AG04450 (cell line): Measurements from ENCODE around the gene FHAD1. TPM values are rescaled to one million over a fixed set of nuclear protein-coding genes. Genes with fewer than 3 reads are reported as not detected.
A peak's percentile ranks its signal among the peaks of the same experiment; 100 is the strongest.

Experiments
- CTCF ChIA-PET: fragments of 300-600, 350-600 bp; formaldehyde crosslinking; extraction: SDS; loops from one replicate; lab custom pipeline; 2022; ENCODE audit warnings: antibody characterized with exemption, inconsistent platforms; lab: Charles Lee
- POLR2A ChIA-PET: fragments of 350-600 bp; formaldehyde crosslinking; extraction: SDS; loops from one replicate; lab custom pipeline; 2021; ENCODE audit warnings: antibody characterized with exemption, inconsistent platforms; lab: Yijun Ruan, JAX
- DNase-seq: peaks from one replicate; pipeline ENCODE4 v3.0.0-alpha.2; 2011; ENCODE audit warnings: low read depth, low spot score
- H3K27ac ChIP-seq: one replicate; pipeline ENCODE4 v1.5.1; 2012; ENCODE audit warnings: low read depth, low read length, control low read depth
- H3K27me3 ChIP-seq: one replicate; pipeline ENCODE4 v1.6.0; 2012; ENCODE audit warnings: low read length; ENCODE audit not compliant: control insufficient read depth, insufficient read depth
- H3K4me3 ChIP-seq: 2 replicates; pipeline ENCODE4 v1.5.1; 2011; ENCODE audit warnings: mild to moderate bottlenecking, low read depth, low read length, control low read depth
- H3K9me3 ChIP-seq: 2 replicates; pipeline ENCODE4 v1.5.1; 2012; ENCODE audit warnings: low read length; ENCODE audit not compliant: control insufficient read depth, insufficient read depth
- CTCF ChIP-seq: IDR thresholded peaks from 2 replicates; pipeline ENCODE4 v1.5.1; 2011; ENCODE audit warnings: low read depth, low read length, control low read depth, inconsistent platforms
- polyA plus RNA-seq: library from polyadenylated mRNA; depleted of rRNA; stranded (reverse); fragments of >200 nt; gene quantifications from 2 replicates; pipeline ENCODE4 v1.2.3, GENCODE V29; 2011

Gene FHAD1
- polyA plus RNA-seq, 1 experiment: 0.36 TPM

- Histone ChIP-seq H3K27ac (no peak overlapping the region), H3K27me3 (peaks cover 6% of the 10 kb centered on the region), H3K9me3 (no peaks in the 10 kb centered on the region; the same call in 1 of the 2 replicates), H3K4me3 (no peak overlapping the region)
- POLR2A ChIA-PET: no interaction called here
- CTCF ChIA-PET: no interaction called here
- no peak for TF ChIP-seq CTCF
- no peak for DNase-seq
Measured at GRCh38 chr1:15257309-15257708, 10.3 kb downstream of the FHAD1 start.

- Histone ChIP-seq H3K27ac (no peak overlapping the region), H3K9me3 (no peaks in the 10 kb centered on the region; the same call in 1 of the 2 replicates), H3K27me3 (peaks cover 4% of the 10 kb centered on the region), H3K4me3 (no peak overlapping the region)
- POLR2A ChIA-PET: no interaction called here
- no peak for TF ChIP-seq CTCF
- DNase-seq: no peak
- CTCF ChIA-PET: no interaction called here
Measured at GRCh38 chr1:15258833-15259621, 12.0 kb downstream of the FHAD1 start.

- Histone ChIP-seq H3K27me3 (peaks cover 4% of the 10 kb centered on the region), H3K4me3 (no peak overlapping the region), H3K27ac (no peak overlapping the region), H3K9me3 (no peaks in the 10 kb centered on the region; the same call in 1 of the 2 replicates)
- ChIA-PET CTCF (no interaction called here), POLR2A (no interaction called here)
- no peak for TF ChIP-seq CTCF
- no peak for DNase-seq
Measured at GRCh38 chr1:15259622-15260007, 12.6 kb downstream of the FHAD1 start.

GRCh38 chr1:15260418-15261154 is 13.6 kb downstream of the FHAD1 start:
- POLR2A ChIA-PET: no interaction called here
- no peak for TF ChIP-seq CTCF
- Histone ChIP-seq H3K27me3 (peaks cover 10% of the 10 kb centered on the region), H3K9me3 (no peaks in the 10 kb centered on the region; the same call in 1 of the 2 replicates), H3K4me3 (no peak overlapping the region), H3K27ac (peak overlapping the region; percentile 47)
- CTCF ChIA-PET: interaction anchor here (1.1 to 1.4 kb wide), 2 partner anchors 13 to 132 kb away, joined by 3 read pairs; no protein-coding TSS in a partner anchor
- DNase-seq: no peak
